ENCODE measurements around the gene DGAT2L6.

DGAT2L6 gene

DNA sequence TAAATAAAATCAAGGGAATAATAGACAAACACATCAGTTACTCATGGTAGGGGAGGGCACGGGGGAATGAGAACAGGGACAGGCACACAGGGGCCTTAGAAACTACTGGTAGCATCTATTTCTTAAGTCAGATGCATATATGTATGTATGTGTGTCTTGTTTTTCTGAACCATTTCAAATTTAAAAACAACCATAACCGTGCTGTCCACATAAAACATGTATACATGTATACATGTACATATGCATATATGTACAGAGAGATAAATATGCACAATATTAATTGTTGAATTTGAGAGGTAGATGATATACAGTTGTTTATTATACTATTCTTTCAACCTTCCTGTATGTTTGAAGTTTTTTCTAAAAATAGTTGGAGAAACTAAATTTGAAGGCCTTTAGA is 49.4 kb downstream of the DGAT2L6 start:
- Histone ChIP-seq H3K4me3 (ENCODE audit: insufficient read depth, low read length, poor library complexity, severe bottlenecking) (no peak overlapping the region), H4K20me1 (ENCODE audit: low read depth, low read length) (no peaks in the 10 kb centered on the region), H3K4me2 (ENCODE audit: low read depth, low read length, poor library complexity, severe bottlenecking) (no peak overlapping the region), H3K79me2 (ENCODE audit: insufficient read depth, low read length) (no peaks in the 10 kb centered on the region), H3K27me3 (ENCODE audit: low read length) (no peaks in the 10 kb centered on the region), H2AFZ (ENCODE audit: low read depth, low read length, severe bottlenecking) (no peak overlapping the region), H3K9me2 (replicated peaks; ENCODE audit: insufficient read depth, low read length) (no peaks in the 10 kb centered on the region), H3K36me3 (ENCODE audit: low read length) (no peaks in the 10 kb centered on the region), H3K27ac (ENCODE audit: low read depth, low read length) (no peak overlapping the region), H3F3A (ENCODE audit: insufficient read depth) (no peaks in the 10 kb centered on the region), H3K9ac (ENCODE audit: low read length) (no peak overlapping the region), H3K9me3 (ENCODE audit: insufficient read depth, low read length) (no peaks in the 10 kb centered on the region)
- TF ChIP-seq, protein P1, sequence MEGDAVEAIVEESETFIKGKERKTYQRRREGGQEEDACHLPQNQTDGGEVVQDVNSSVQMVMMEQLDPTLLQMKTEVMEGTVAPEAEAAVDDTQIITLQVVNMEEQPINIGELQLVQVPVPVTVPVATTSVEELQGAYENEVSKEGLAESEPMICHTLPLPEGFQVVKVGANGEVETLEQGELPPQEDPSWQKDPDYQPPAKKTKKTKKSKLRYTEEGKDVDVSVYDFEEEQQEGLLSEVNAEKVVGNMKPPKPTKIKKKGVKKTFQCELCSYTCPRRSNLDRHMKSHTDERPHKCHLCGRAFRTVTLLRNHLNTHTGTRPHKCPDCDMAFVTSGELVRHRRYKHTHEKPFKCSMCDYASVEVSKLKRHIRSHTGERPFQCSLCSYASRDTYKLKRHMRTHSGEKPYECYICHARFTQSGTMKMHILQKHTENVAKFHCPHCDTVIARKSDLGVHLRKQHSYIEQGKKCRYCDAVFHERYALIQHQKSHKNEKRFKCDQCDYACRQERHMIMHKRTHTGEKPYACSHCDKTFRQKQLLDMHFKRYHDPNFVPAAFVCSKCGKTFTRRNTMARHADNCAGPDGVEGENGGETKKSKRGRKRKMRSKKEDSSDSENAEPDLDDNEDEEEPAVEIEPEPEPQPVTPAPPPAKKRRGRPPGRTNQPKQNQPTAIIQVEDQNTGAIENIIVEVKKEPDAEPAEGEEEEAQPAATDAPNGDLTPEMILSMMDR (IDR thresholded peaks at IDR 0.05; ENCODE audit: insufficient read depth, low read length, poor library complexity, severe bottlenecking), result no peak
- no peak for TF ChIP-seq EZH2phosphoT487 (conservative IDR thresholded peaks at IDR 0.05; ENCODE audit: low read length)

DNA sequence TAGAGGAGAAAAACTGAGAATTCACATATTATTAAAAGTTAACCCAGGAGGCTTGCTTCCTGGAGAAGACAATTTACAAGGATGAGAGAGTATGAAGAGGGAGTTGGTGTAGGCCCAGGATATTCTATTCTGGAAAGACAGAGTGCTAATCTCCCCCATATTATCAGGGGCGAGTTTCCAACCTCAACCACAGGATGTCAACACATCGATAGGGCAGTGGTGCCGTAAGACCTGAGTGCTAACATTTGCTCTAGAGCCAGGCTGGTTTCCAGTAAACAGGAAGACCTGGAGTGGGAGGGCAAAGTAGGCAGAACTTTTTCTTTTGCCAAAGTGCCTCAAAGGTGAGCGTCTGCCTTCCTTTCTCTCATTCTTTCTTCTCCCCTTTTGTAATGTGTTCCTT is 54.4 kb downstream of the DGAT2L6 start:
- Histone ChIP-seq H3K27me3 (ENCODE audit: low read length) (no peaks in the 10 kb centered on the region), H2AFZ (ENCODE audit: low read depth, low read length, severe bottlenecking) (no peak overlapping the region), H3K27ac (ENCODE audit: low read depth, low read length) (no peak overlapping the region), H4K20me1 (ENCODE audit: low read depth, low read length) (no peaks in the 10 kb centered on the region), H3K9me2 (replicated peaks; ENCODE audit: insufficient read depth, low read length) (no peaks in the 10 kb centered on the region), H3F3A (ENCODE audit: insufficient read depth) (no peaks in the 10 kb centered on the region), H3K9me3 (ENCODE audit: insufficient read depth, low read length) (no peaks in the 10 kb centered on the region), H3K36me3 (ENCODE audit: low read length) (no peaks in the 10 kb centered on the region), H3K4me3 (ENCODE audit: insufficient read depth, low read length, poor library complexity, severe bottlenecking) (no peak overlapping the region), H3K79me2 (ENCODE audit: insufficient read depth, low read length) (no peaks in the 10 kb centered on the region), H3K4me2 (ENCODE audit: low read depth, low read length, poor library complexity, severe bottlenecking) (no peak overlapping the region), H3K9ac (ENCODE audit: low read length) (no peak overlapping the region)
- TF ChIP-seq, protein P1 (IDR thresholded peaks at IDR 0.05; ENCODE audit: insufficient read depth, low read length, poor library complexity, severe bottlenecking), result no peak
- TF ChIP-seq EZH2phosphoT487 (conservative IDR thresholded peaks at IDR 0.05; ENCODE audit: low read length), result no peak

DNA sequence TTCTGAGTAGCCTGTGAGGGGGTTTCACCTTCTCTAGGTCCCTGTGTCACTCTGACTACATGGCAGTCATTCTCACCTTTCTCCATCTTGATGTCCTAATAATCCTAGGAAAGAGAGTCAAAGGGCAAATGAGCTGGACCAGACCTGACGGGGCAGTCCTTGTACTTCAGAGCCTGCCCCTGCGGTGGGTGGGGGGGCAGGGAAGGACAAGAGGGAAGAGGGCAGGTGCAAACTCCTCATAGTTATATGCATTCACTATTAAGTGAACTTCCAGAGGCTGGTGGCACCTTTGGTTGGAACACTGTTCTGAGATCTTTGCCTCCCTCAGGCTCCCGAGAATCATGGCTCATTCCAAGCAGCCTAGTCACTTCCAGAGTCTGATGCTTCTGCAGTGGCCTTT is 57.1 kb downstream of the DGAT2L6 start, which contains the start of gene AWAT1:
Gene AWAT1 (plus strand): TSS at position 301 of the 400 bp plus-strand sequence. CDS start 41 bp downstream, at position 342.
- Histone ChIP-seq H3F3A (ENCODE audit: insufficient read depth) (no peaks in the 10 kb centered on the region), H3K9ac (ENCODE audit: low read length) (no peak within 1 kb of the TSS), H3K27me3 (ENCODE audit: low read length) (no peaks in the 10 kb centered on the region)

More for the DNA sequence above, 57.1 kb downstream of the DGAT2L6 start, which contains the start of gene AWAT1:
- Histone ChIP-seq H3K9me3 (ENCODE audit: insufficient read depth, low read length) (no peaks in the 10 kb centered on the region), H3K79me2 (ENCODE audit: insufficient read depth, low read length) (no peaks in the 10 kb centered on the region), H3K4me3 (ENCODE audit: insufficient read depth, low read length, poor library complexity, severe bottlenecking) (no peak within 1 kb of the TSS), H3K4me2 (ENCODE audit: low read depth, low read length, poor library complexity, severe bottlenecking) (no peak within 1 kb of the TSS), H4K20me1 (ENCODE audit: low read depth, low read length) (no peaks in the 10 kb centered on the region), H3K36me3 (ENCODE audit: low read length) (no peaks in the 10 kb centered on the region), H2AFZ (ENCODE audit: low read depth, low read length, severe bottlenecking) (no peak within 1 kb of the TSS), H3K27ac (ENCODE audit: low read depth, low read length) (no peak within 1 kb of the TSS), H3K9me2 (replicated peaks; ENCODE audit: insufficient read depth, low read length) (no peaks in the 10 kb centered on the region)
- no peak for TF ChIP-seq EZH2phosphoT487 (conservative IDR thresholded peaks at IDR 0.05; ENCODE audit: low read length)
- TF ChIP-seq, protein P1 (IDR thresholded peaks at IDR 0.05; ENCODE audit: insufficient read depth, low read length, poor library complexity, severe bottlenecking), result no peak

Data from SU-DHL-6 (cell line).